K562 (cell line): ENCODE results near the gene CCM2. TPM values are rescaled to one million over a fixed set of nuclear protein-coding genes. Genes with fewer than 3 reads are reported as not detected.

ENCODE experiments used
- ATAC-seq: fragments of 200-7000 bp; cut with Tn5 transposase; 3 replicates; pipeline ENCODE4 v1.9.1; 2020; ENCODE audit warnings: moderate library complexity
- BruUV-seq: library from RNA; stranded (reverse); fragments of 400-500 nt; replicated peaks from 2 replicates; lab custom pipeline; 2021; lab: Mats Ljungman, UMichigan
- CTCF ChIA-PET: fragments of 300-600 bp; formaldehyde crosslinking; extraction: SDS; loops from one replicate; lab custom pipeline; 2021; ENCODE audit warnings: low intra/inter-chr PET ratio; lab: Yijun Ruan, JAX
- POLR2A ChIA-PET: fragments of 300-600, 350-650 bp; sonication (Branson Sonifier 250); formaldehyde crosslinking; extraction: SDS; loops from one replicate; lab custom pipeline; 2021; ENCODE audit warnings: antibody characterized with exemption, inconsistent platforms; lab: Yijun Ruan, JAX
- DNase-seq, 4 experiments: peaks; one replicate each; pipeline versions ENCODE4 v3.0.0 to v3.0.0-alpha.2; 2011 to 2018; ENCODE audit warnings: low spot score in 3 of 4, mixed read lengths in 3 of 4; ENCODE audit errors: extremely low read depth in 1 of 4
- FAIRE-seq: peaks from 2 replicates; lab custom pipeline; 2011; peaks lifted over from hg19 to GRCh38; lab: Jason Lieb, UNC
- H2AFZ ChIP-seq: 2 replicates; pipeline ENCODE4 v1.6.0; 2011; ENCODE audit warnings: low read depth, low read length, control low read depth, inconsistent platforms
- H3K27ac ChIP-seq: fragments of 200-600 bp; 3 replicates; pipeline ENCODE4 v1.8.0; 2011; ENCODE audit warnings: low read depth, mild to moderate bottlenecking, control low read depth, inconsistent platforms, low read length, moderate library complexity, mixed read lengths; ENCODE audit errors: extremely low read depth
- H3K27me3 ChIP-seq, 2 experiments: fragments of 300-600 bp in 1 of 2; 2 replicates in 1 of 2; 3 replicates in 1 of 2; pipeline versions ENCODE4 v1.6.0 to v1.8.0; 2011; ENCODE audit warnings: inconsistent platforms in 2 of 2, low read length in 2 of 2, mild to moderate bottlenecking in 1 of 2, mixed read lengths in 1 of 2, moderate library complexity in 1 of 2; ENCODE audit not compliant: control insufficient read depth in 2 of 2, insufficient read depth in 2 of 2
- H3K36me3 ChIP-seq: fragments of 300-600 bp; 3 replicates; pipeline ENCODE4 v1.8.0; 2011; ENCODE audit warnings: mild to moderate bottlenecking, low read length, inconsistent platforms; ENCODE audit not compliant: control insufficient read depth, insufficient read depth
- H3K4me1 ChIP-seq, 2 experiments: fragments of 200-600 bp in 1 of 2; replicated peaks in 1 of 2; 2 replicates in 1 of 2; 3 replicates in 1 of 2; pipeline versions ENCODE4 v1.5.1 to v1.8.0; 2011; ENCODE audit warnings: inconsistent platforms in 2 of 2, low read length in 2 of 2, mild to moderate bottlenecking in 1 of 2, mixed read lengths in 1 of 2, moderate library complexity in 1 of 2; ENCODE audit not compliant: control insufficient read depth in 2 of 2, insufficient read depth in 2 of 2
- H3K4me2 ChIP-seq: 2 replicates; pipeline ENCODE4 v1.6.1; 2011; ENCODE audit warnings: low read length, control low read depth, inconsistent platforms, mixed read lengths; ENCODE audit not compliant: insufficient read depth
- H3K4me3 ChIP-seq: fragments of 200-600 bp; sonication (generic), shearing (Covaris generic); 2 replicates; pipeline ENCODE4 v1.5.1; 2016; ENCODE audit warnings: control low read depth, inconsistent platforms
- H3K79me2 ChIP-seq: fragments of 200-600 bp; 3 replicates; pipeline ENCODE4 v1.8.0; 2011; ENCODE audit warnings: low read length, inconsistent platforms; ENCODE audit not compliant: control insufficient read depth, insufficient read depth
- H3K9ac ChIP-seq, 2 experiments: 2 replicates each; pipeline versions ENCODE4 v1.6.0 to v1.6.1; 2011; ENCODE audit warnings: low read depth in 2 of 2, low read length in 2 of 2, control low read depth in 1 of 2, inconsistent platforms in 1 of 2, mild to moderate bottlenecking in 1 of 2, mixed read lengths in 1 of 2; ENCODE audit not compliant: insufficient read depth in 1 of 2
- H3K9me1 ChIP-seq: one replicate; pipeline ENCODE4 v1.6.0; 2011; ENCODE audit warnings: inconsistent platforms, mild to moderate bottlenecking, low read length, moderate library complexity; ENCODE audit not compliant: control insufficient read depth, insufficient read depth
- H3K9me3 ChIP-seq: replicated peaks from 2 replicates; pipeline ENCODE4 v1.5.1; 2011; ENCODE audit warnings: low read depth, low read length, inconsistent platforms; ENCODE audit not compliant: control insufficient read depth, insufficient read depth
- H4K20me1 ChIP-seq: replicated peaks from 2 replicates; pipeline ENCODE4 v1.6.1; 2011; ENCODE audit warnings: low read length, inconsistent platforms, mixed read lengths; ENCODE audit not compliant: control insufficient read depth, insufficient read depth
- DNMT1 ChIP-seq: fragments of 450-650 bp; IDR thresholded peaks from 2 replicates; pipeline ENCODE4 v1.6.1; 2016; ENCODE audit warnings: antibody characterized with exemption, mild to moderate bottlenecking
- ETV6 ChIP-seq, 3 experiments: fragments of 150-350 bp in 1 of 3; sonication (generic) in 1 of 3; formaldehyde crosslinking in 1 of 3; IDR thresholded peaks; 2 replicates each; pipeline versions ENCODE4 v1.6.1 to v1.8.0; 2014 to 2022; ENCODE audit warnings: borderline replicate concordance in 2 of 3, low read depth in 2 of 3, antibody characterized with exemption in 1 of 3, low read length in 1 of 3, mild to moderate bottlenecking in 1 of 3, missing genetic modification reagents in 1 of 3
- FOXP1 ChIP-seq: sonication (generic); formaldehyde crosslinking; IDR thresholded peaks from 2 replicates; pipeline ENCODE4 v1.8.0; 2022; ENCODE audit warnings: mild to moderate bottlenecking, missing genetic modification reagents
- GABPB1 ChIP-seq: sonication (generic); formaldehyde crosslinking; IDR thresholded peaks from 2 replicates; pipeline ENCODE4 v1.8.0; 2022; ENCODE audit warnings: mild to moderate bottlenecking, missing genetic modification reagents
- GTF2E2 ChIP-seq: fragments of 200-800 bp; sonication (Bioruptor generic); IDR thresholded peaks from 2 replicates; pipeline ENCODE4 v1.6.1; 2016; ENCODE audit warnings: missing genetic modification characterization, missing compliant biosample characterization
- STAT5A ChIP-seq: IDR thresholded peaks from 2 replicates; pipeline ENCODE4 v1.6.1; 2012; ENCODE audit warnings: low read length, inconsistent platforms, borderline replicate concordance
- TCFL5 ChIP-seq: fragments of 250-450 bp; sonication (Bioruptor Pico); conservative IDR thresholded peaks from 2 replicates; pipeline ENCODE4 v1.6.1; 2021; ENCODE audit warnings: mild to moderate bottlenecking, moderate library complexity, matching md5 sums
- THRAP3 ChIP-seq: fragments of 450-650 bp; IDR thresholded peaks from 2 replicates; pipeline ENCODE4 v1.6.1; 2016; ENCODE audit warnings: mild to moderate bottlenecking, inconsistent platforms, borderline replicate concordance
- ZBED1 ChIP-seq: IDR thresholded peaks from 2 replicates; pipeline ENCODE4 v1.6.1; 2014
- ZNF124 ChIP-seq: sonication (generic); formaldehyde crosslinking; IDR thresholded peaks from 2 replicates; pipeline ENCODE4 v1.8.1; 2022; ENCODE audit warnings: missing genetic modification reagents
- ZNF75A ChIP-seq: fragments of 450-650 bp; formaldehyde crosslinking; IDR thresholded peaks from 2 replicates; pipeline ENCODE4 v1.4.0; 2020; ENCODE audit warnings: mild to moderate bottlenecking
- WGBS: fragments of 100-300 bp; shearing (Covaris generic); methylation state at CpG from one replicate; pipeline ENCODE4 v1.1.6; 2016; ENCODE audit warnings: low coverage, mixed read lengths; ENCODE audit not compliant: insufficient coverage; ENCODE audit errors: missing lambda C conversion rate; 5-methylcytosine and 5-hydroxymethylcytosine counted together
- in situ Hi-C: fragments of 300-500 bp; cut with MboI; formaldehyde crosslinking; loops from 4 replicates; pipeline ENCODE4 v1.15.0; 2018; ENCODE audit warnings: inconsistent platforms, mixed read lengths
- intact Hi-C: fragments of 100-400 bp; cut with micrococcal nuclease; formaldehyde crosslinking; loops from 2 replicates; pipeline ENCODE4 v1.14.2; 2022
- polyA plus RNA-seq, 8 experiments: library from polyadenylated mRNA; depleted of rRNA in 4 of 8; stranded (reverse) in 5 of 8; unstranded in 3 of 8; fragments of >200 nt; fragmentation: Nextera tagmentation in 2 of 8; fragmentation: Illumina TruSeq in 1 of 8; extraction: Ambion mirVana in 2 of 8; extraction: Trizol in 1 of 8; gene quantifications; 2 replicates each; pipeline versions ENCODE4 v1.2.1 to v1.2.3, GENCODE V29; 2011 to 2014; ENCODE audit warnings: inconsistent platforms in 1 of 8, missing spikeins in 1 of 8
- total RNA-seq, 7 experiments: library from RNA; depleted of rRNA in 6 of 7; stranded (reverse); fragments of >200 nt in 6 of 7; fragmentation: Illumina TruSeq in 2 of 7; extraction: Trizol in 2 of 7; gene quantifications; 2 replicates each; pipeline versions ENCODE4 v1.2.1 to v1.2.3, GENCODE V29; 2011 to 2021; ENCODE audit warnings: low replicate concordance in 1 of 7
- TF ChIP-seq, protein P1 (sequence below): fragments of 250-450 bp; sonication (Bioruptor Pico); IDR thresholded peaks from 2 replicates; pipeline ENCODE4 v1.5.0; 2021; ENCODE audit warnings: mild to moderate bottlenecking, moderate library complexity
- TF ChIP-seq, protein P2 (sequence below): fragments of 250-450 bp; sonication (Bioruptor Pico); IDR thresholded peaks from 2 replicates; pipeline ENCODE4 v1.4.0; 2020; ENCODE audit warnings: mild to moderate bottlenecking

CCM2 gene
- total and polyA plus RNA-seq, 9 of the 15 experiments (the other 6 are each of a cell fraction or from before 2014, with no cell fraction given) = 0.41 to 38.6 (median 25.9) TPM

GRCh38 chr7:45044338-45044737 lies 44.3 kb downstream of the CCM2 start:
- WGBS = 69% methylated on average over 5 of the region's 5 CpGs
- no peak for FAIRE-seq

More at GRCh38 chr7:45044338-45044737, 44.3 kb downstream of the CCM2 start:
- no peaks in the 10 kb centered on the region for H3K9me3 ChIP-seq
- H3K79me2 ChIP-seq = no peaks in the 10 kb centered on the region
- H3K4me1 ChIP-seq = no peaks in the 10 kb centered on the region
- no peaks in the 10 kb centered on the region for H3K9me1 ChIP-seq
- H4K20me1 ChIP-seq = no peaks in the 10 kb centered on the region
- no peak overlapping the region for H3K4me3 ChIP-seq
- intact Hi-C loops (no loop called here), in situ Hi-C loops (no loop called here)
- no TSS peak for BruUV-seq
- H2AFZ ChIP-seq = no peak overlapping the region
- no peak for ATAC-seq
- ChIA-PET POLR2A (no interaction called here), CTCF (no interaction called here)
- H3K27ac ChIP-seq = no peak overlapping the region
- no peak for TF ChIP-seq GTF2E2 (tag)
- TF ChIP-seq FOXP1 = no peak
- TF ChIP-seq ZBED1 = no peak
- TF ChIP-seq ZNF124 (CRISPR knock-in tag) = no peak
- no peak for TF ChIP-seq TCFL5 (CRISPR knock-in tag)
- TF ChIP-seq, protein P1, sequence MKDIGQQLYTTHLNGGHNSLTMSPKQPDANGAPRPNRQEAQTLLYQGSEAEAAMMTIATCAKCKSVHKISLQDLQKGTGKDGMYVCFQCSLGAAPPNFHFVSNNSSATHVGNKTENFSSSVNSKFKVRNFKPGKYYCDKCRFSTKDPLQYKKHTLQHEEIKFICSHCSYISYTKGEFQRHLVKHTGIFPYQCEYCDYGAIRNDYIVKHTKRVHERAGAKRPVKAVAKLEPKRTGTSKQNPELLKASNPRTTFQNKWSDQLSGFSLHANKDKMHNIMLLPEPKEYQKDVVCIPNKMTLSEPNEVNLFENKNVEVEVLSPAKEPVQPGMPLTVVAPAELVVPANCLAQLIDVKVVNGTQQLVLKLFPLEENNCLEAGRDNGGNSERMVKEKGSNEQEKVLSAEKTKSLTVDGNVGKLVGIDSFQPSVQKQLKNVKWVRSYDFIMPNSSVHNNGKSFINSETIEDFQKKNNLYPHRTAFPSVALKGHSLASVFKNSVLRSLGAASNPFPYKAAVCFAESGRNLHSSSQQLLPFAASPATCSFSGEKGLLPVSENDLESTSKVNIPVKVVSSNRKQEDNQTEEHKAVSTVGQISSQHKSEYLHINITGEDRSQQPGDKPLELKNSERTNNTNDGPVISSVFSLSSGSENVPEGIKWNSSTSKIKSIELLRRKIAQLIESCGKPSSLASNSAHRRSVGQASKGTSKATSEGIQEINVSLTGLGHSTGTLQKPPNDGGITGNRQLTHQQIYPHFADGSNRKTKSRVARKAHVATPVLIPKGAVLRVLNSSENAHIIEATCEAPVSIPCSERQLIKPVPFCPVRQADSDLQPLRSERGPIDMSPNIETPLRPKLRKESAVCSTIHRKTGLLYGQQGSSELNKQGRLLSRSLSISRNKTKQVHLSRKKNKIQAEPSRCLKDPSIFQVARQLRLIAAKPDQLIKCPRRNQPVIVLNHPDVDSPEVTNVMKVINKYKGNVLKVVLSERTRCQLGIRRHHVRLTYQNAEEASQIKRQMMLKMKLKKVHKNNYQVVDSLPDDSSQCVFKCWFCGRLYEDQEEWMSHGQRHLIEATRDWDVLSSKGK (CRISPR knock-in tag) = no peak
- no peak for TF ChIP-seq THRAP3
- TF ChIP-seq, protein P2, sequence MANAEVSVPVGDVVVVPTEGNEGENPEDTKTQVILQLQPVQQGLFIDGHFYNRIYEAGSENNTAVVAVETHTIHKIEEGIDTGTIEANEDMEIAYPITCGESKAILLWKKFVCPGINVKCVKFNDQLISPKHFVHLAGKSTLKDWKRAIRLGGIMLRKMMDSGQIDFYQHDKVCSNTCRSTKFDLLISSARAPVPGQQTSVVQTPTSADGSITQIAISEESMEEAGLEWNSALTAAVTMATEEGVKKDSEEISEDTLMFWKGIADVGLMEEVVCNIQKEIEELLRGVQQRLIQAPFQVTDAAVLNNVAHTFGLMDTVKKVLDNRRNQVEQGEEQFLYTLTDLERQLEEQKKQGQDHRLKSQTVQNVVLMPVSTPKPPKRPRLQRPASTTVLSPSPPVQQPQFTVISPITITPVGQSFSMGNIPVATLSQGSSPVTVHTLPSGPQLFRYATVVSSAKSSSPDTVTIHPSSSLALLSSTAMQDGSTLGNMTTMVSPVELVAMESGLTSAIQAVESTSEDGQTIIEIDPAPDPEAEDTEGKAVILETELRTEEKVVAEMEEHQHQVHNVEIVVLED = no peak
- no peak for TF ChIP-seq GABPB1 (CRISPR knock-in tag)
- TF ChIP-seq DNMT1 = no peak
- no peak for TF ChIP-seq STAT5A
- TF ChIP-seq ZNF75A (CRISPR knock-in tag) = no peak
- no peak for TF ChIP-seq ETV6 (IDR thresholded peaks at IDR 0.05; ENCODE audit: borderline replicate concordance in 1 of 2, low read depth in 2 of 2, low read length in 1 of 2)
- no peak for TF ChIP-seq ETV6 (CRISPR knock-in tag; IDR thresholded peaks at IDR 0.05; ENCODE audit: borderline replicate concordance)
- H3K27me3 ChIP-seq = no peaks in the 10 kb centered on the region
- H3K9ac ChIP-seq = no peak overlapping the region
- no peak overlapping the region for H3K4me2 ChIP-seq
- DNase-seq = no peak
- H3K36me3 ChIP-seq = peaks cover 61% of the 10 kb centered on the region
